HG03159 (cell line): ENCODE measurements around the gene TERB1.

Experiments
- ATAC-seq: cut with Tn5 transposase; IDR thresholded peaks from one replicate; pipeline ENCODE4 v1.9.1; 2021; ENCODE audit warnings: mild to moderate bottlenecking, moderate library complexity; ENCODE audit not compliant: unreplicated experiment

Gene TERB1

GRCh38 chr16:66751053-66751302, 50.4 kb downstream of the TERB1 start:
- no peak for ATAC-seq

DNA sequence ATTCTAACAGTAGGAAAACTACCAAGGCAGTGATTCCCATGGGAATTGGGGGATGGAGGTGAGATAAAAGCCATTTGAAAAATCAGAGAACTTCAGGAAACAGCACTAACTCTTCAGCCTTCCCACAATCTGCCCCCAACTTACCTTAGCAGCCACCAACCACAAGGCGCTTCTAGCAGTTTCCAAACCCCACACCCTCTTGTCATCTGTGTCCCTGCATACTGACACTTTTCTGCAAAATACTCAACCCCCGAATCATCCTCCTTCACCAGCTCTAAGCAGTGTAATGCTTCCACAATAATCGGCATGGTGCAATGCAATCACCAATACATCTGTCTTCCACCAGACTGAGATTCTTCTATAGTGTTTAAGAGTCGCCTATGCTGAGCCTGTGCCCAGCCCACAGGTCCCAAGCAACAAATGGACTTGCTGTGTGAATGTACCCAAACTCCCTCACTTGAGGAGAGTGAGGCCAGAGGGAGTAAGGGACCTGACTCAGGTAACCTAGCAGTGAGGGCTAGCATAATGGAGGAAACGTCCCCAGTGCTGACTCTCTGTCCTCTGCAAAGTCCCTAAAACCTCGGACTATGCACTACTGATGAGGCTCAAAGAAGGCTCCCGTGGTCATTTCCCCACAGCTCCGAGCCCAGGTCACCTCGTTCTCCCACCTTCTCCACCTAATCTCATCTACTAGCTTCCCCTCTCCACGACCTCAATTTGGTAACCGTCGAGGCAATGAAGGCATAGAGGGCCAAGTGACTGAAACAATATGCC, 50.9 kb downstream of the TERB1 start:
- ATAC-seq, result no peak

GRCh38 chr16:66746682-66747081, 54.7 kb downstream of the TERB1 start:
- no peak for ATAC-seq

GRCh38 chr16:66746048-66746447, 55.3 kb downstream of the TERB1 start:
- no peak for ATAC-seq

DNA sequence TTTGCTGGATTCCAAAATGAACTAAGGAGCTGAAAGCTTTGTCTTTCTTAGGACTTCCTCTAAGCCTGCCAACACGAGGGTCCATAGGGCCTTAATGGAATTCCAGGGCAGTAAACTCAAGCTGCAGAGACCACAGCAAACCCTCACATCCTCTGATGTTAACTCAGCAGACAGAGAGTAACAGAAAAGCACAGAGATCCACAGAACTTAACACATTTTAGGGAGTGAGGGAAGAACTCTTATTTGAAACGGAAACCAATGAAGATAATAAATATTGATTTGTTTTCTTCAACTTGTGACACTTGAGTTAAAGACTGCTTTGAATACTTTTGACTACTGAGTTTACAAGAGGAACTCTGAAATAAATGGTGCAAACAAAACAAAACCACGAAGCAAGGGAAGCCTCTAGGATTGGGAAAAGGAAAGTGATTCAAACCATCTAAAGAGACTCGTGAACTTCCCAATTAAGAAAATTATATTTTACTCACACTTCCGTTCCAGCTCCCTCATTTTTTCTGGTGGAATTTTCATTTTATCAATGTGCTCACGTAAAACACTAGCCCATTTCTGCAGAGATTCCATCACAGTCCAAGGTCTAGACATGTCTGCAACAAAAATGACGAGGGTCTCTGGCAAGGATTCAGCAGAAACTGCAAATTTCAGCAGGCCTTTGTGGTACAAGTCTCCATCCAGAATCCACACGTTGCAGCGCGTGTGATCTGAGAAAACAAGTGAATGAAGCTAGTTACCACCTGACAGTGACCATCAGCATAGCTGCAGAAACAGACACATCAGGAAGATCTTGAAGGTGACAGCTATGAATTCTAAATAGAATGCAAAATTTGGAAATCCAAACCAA, 59.2 kb downstream of the TERB1 start:
- no peak for ATAC-seq

- no peak for ATAC-seq
Measured at GRCh38 chr16:66741169-66741900, 60.0 kb downstream of the TERB1 start.

DNA sequence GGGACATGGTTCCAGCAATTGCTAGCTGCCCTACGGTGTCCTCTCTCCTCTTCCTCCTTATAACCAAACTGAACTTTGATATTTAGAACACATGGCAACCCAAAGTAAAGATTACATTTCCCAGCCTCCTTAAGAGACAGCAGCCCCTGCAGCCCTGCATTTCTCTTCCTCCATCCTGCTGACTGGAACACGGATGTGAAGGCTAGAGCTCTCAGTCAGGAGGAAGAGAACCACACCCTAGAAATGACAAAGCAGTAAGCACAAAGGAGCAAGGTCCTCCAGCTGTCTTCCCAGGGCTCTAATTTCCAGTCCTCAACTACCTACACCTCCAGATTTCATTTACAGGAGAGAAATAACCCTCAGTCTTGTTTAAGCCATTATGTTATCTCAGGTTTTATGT, 60.9 kb downstream of the TERB1 start:
- ATAC-seq, result no peak

DNA sequence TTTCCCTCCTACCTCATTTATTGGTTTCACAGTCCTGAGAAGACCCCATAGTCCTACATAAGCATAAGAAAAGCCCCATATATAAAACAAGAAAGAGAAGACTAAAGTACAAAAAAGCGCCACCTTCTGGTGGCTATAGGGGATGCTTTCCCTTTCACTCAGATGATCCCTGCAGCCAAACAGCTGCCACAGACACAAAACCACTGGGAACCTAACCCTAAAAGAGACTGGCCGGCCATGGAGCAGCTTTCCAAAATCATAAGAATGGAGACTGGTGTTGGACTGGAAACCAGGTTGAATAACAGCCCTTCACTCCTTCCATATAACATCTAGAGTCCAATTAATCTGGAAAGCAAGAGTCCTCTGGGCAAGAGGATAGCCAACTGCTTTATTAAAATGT, 61.4 kb downstream of the TERB1 start:
- ATAC-seq, result no peak

GRCh38 chr16:66735891-66736290, 65.5 kb downstream of the TERB1 start:
- no peak for ATAC-seq

DNA sequence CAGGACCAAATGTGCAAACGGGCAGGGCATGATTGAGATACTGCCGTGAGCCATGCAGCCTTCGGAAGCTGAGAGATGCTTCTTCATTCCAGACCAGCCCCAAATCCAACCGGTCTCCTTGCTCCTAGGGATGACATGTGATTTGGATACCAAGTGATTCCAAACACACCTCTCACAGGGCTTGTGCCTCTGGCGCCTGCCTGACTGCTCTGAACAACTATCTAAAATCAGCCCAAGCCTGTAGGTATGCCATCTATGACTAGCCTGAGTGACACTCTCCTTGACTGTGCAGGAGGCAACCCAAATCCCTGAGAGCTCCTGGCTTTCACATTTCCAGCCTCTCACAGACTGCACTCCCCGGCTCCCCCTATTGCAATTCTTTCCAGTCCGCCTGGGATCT, 70.3 kb downstream of the TERB1 start:
- no peak for ATAC-seq

- no peak for ATAC-seq
Measured at GRCh38 chr16:66728804-66729203, 72.6 kb downstream of the TERB1 start.

GRCh38 chr16:66728117-66728787, 73.1 kb downstream of the TERB1 start:
- ATAC-seq, result no peak

GRCh38 chr16:66720766-66721165, 80.6 kb downstream of the TERB1 start:
- no peak for ATAC-seq

GRCh38 chr16:66719246-66719645, 82.1 kb downstream of the TERB1 start:
- ATAC-seq, result no peak

DNA sequence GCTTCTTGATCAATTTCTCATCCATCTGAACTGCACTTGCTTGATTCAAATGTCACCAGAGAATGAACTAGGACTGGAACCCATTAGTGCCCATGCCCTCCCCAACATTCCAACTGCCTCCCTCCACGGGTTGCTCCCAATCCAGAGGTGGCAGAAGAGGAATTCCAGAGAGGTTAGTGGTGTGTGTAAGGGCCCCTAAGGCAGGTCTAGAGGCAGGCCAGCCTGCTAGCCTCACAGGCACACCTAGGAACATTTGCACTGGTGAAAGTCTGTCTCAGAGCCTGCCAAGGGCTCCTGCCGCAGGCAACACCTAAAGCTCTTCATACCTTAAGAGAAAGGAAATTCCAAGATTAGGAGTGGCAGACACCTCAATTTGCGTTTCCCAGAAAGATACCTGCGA, 83.6 kb downstream of the TERB1 start:
- no peak for ATAC-seq

DNA sequence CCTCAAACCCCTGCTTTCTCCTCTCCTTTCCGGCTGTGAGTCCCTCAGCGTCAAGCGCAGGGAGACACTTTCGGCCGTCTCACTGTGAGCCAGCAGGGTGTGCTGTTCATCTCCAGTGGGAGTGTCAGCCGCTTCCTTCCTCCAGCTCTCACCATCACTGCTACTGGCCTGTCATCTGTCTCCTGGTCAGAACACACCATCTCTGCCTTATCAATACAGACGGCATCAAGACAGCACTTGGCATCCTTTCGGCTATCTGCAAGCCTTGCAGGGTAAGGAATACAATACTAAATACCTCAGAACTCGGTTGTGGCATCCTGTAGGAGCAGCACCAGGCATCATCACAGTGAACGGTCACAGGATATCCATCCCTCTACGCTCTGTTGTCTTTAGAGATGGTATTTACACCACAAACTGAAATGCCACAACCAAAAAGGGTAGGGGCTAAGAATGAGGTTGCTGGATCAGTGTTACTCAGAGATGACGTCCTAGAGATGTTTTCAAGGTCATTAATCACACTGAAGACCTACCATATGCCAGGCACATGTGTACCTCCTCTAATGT, 84.2 kb downstream of the TERB1 start:
- no peak for ATAC-seq

- ATAC-seq, result no peak
Measured at GRCh38 chr16:66714654-66715307, 86.6 kb downstream of the TERB1 start.

DNA sequence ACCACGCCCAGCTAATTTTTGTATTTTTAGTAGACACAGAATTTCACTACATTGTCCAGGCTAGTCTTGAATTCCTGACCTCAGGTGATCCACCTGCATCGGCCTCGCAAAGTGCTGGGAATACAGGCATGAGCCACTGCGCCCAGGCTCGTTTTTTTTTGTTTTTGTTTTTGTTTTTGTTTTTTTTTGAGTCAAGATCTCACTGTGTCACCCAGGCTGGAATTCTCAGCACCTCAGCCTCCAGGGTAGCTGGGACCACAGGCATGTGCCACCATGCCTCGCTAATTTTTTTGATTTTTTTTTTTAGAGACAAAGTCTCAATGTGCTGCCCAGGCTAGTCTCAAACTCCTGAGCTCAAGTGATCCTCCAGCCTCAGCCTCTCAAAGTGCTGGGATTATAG, 87.3 kb downstream of the TERB1 start:
- no peak for ATAC-seq

DNA sequence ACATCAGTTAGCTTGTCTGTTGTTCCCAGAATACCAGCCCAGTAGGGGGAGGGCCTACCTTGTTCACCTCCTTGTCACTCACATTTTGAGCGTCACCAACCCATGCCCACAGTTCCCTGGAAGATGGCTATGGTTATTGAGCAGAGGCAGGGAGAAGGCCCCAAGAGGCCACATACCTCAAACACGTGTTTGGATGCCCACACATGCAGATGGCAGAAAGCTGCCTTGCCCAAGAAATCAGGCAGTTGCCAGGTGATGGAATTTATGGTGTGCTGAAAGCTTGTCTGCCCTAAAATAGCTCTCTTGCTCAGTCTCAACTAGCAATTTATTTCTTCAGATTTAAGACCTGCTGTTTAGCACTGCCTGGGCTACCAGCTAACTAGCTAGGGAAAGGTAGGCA, 88.3 kb downstream of the TERB1 start:
- ATAC-seq, result no peak

DNA sequence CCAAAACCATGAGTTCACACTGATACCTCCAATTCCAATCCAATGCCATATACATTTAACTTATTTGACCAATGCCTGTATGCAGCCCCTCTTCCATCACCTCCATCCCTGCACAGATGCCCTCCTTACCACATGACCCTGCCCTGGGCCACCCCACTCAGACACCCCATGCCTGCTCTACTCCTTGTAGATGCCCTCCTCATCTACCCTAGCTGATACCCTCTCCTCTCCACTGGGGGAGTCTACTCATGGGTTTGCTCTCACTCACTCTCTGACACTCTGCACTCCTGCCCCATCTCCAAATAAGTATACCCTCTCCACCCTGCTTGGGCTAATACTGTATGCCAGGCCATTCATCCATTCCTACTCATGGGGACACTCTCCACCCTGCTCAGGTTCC, 88.9 kb downstream of the TERB1 start:
- ATAC-seq, result no peak
